ENCODE measurements around the gene CBLC. TPM values are rescaled to one million over a fixed set of nuclear protein-coding genes. Genes with fewer than 3 reads are reported as not detected.
"Not testable (repeated sequence)": the region's sequence is repeated elsewhere in the genome, so short reads cannot be mapped to it uniquely, and the experiment has no call there.

CBLC gene
- total and polyA plus RNA-seq, 2 of the 4 experiments (the other 2 are of a cell fraction): not detected

- H2BK5ac ChIP-seq (ENCODE audit: low read depth, low read length, poor library complexity, severe bottlenecking); H3K4me1 ChIP-seq (ENCODE audit: control insufficient read depth, insufficient read depth, low read length); H2BK15ac ChIP-seq (ENCODE audit: low read depth, low read length); H2AK5ac ChIP-seq (ENCODE audit: low read depth, low read length); H3K27ac ChIP-seq (ENCODE audit: insufficient read depth, low read length); H2BK120ac ChIP-seq (ENCODE audit: low read depth, low read length); H3K4me2 ChIP-seq (ENCODE audit: low read depth, low read length); CTCF ChIA-PET; H2AK9ac ChIP-seq (replicated peaks; ENCODE audit: low read depth, low read length, poor library complexity); H3K36me3 ChIP-seq (ENCODE audit: control insufficient read depth, insufficient read depth, low read length); H3K18ac ChIP-seq (ENCODE audit: low read depth, low read length); dilution Hi-C loops (cut with HindIII; ENCODE audit: low sequenced_read_pairs, unreplicated experiment); H3K23ac ChIP-seq (ENCODE audit: low read depth, low read length); H3K14ac ChIP-seq (replicated peaks; ENCODE audit: low read depth, low read length); H3K4ac ChIP-seq (ENCODE audit: low read depth, low read length); H3K4me3 ChIP-seq (ENCODE audit: insufficient read depth, low read depth, low read length); in situ Hi-C loops (cut with MboI; ENCODE audit: low sequenced_read_pairs); BruUV-seq (replicated peaks); H3K9me1 ChIP-seq (ENCODE audit: insufficient read depth, low read length); H3K9ac ChIP-seq (ENCODE audit: low read depth, low read length); H4K8ac ChIP-seq (ENCODE audit: low read depth in 2 of 2, low read length in 2 of 2); H4K20me1 ChIP-seq (ENCODE audit: insufficient read depth, low read length); H3K9me3 ChIP-seq (ENCODE audit: control insufficient read depth, insufficient read depth, low read length); H2AFZ ChIP-seq (replicated peaks; ENCODE audit: low read length, poor library complexity); H4K5ac ChIP-seq (ENCODE audit: low read depth, low read length); H2BK20ac ChIP-seq (ENCODE audit: low read depth, low read length); H4K91ac ChIP-seq (ENCODE audit: insufficient read depth, low read depth, low read length); POLR2A ChIA-PET (ENCODE audit: unreplicated experiment); H3K79me1 ChIP-seq (ENCODE audit: low read depth in 1 of 2, low read length in 2 of 2); H3K56ac ChIP-seq (ENCODE audit: extremely low read depth, insufficient read depth, low read length): not testable (repeated sequence)
- peaks cover 14% of the 10 kb centered on the region for H3K27me3 ChIP-seq (ENCODE audit: control insufficient read depth, insufficient read depth, low read length)
- no CpG with 5 or more reads among the region's 6 CpGs for WGBS, 2 experiments (ENCODE audit: extremely low coverage in 2 of 2, insufficient read length in 1 of 2)
- intact Hi-C loops (cut with micrococcal nuclease): loop anchor here (1.0 kb wide), 1 partner anchor 20 kb away; no protein-coding TSS in a partner anchor
- DNase-seq (peak; percentile 31), ATAC-seq (ENCODE audit: low read depth) (peak; percentile 48)
These were observed 55.2 kb downstream of the CBLC start for GRCh38 chr19:44832875-44833274.

GRCh38 chr19:44834399-44834798, 56.7 kb downstream of the CBLC start:
- H4K5ac ChIP-seq (ENCODE audit: low read depth, low read length); H3K4me2 ChIP-seq (ENCODE audit: low read depth, low read length); H2BK120ac ChIP-seq (ENCODE audit: low read depth, low read length); dilution Hi-C loops (cut with HindIII; ENCODE audit: low sequenced_read_pairs, unreplicated experiment); H4K8ac ChIP-seq (ENCODE audit: low read depth in 2 of 2, low read length in 2 of 2); H3K14ac ChIP-seq (replicated peaks; ENCODE audit: low read depth, low read length); H2BK20ac ChIP-seq (ENCODE audit: low read depth, low read length); H2BK15ac ChIP-seq (ENCODE audit: low read depth, low read length); H2AK5ac ChIP-seq (ENCODE audit: low read depth, low read length); H3K4me3 ChIP-seq (ENCODE audit: insufficient read depth, low read depth, low read length); H4K20me1 ChIP-seq (ENCODE audit: insufficient read depth, low read length); in situ Hi-C loops (cut with MboI; ENCODE audit: low sequenced_read_pairs); H3K56ac ChIP-seq (ENCODE audit: extremely low read depth, insufficient read depth, low read length); POLR2A ChIA-PET (ENCODE audit: unreplicated experiment); H3K9me3 ChIP-seq (ENCODE audit: control insufficient read depth, insufficient read depth, low read length); H3K27ac ChIP-seq (ENCODE audit: insufficient read depth, low read length); H3K36me3 ChIP-seq (ENCODE audit: control insufficient read depth, insufficient read depth, low read length); BruUV-seq (replicated peaks); H2BK5ac ChIP-seq (ENCODE audit: low read depth, low read length, poor library complexity, severe bottlenecking); intact Hi-C loops (cut with micrococcal nuclease); H3K23ac ChIP-seq (ENCODE audit: low read depth, low read length); ATAC-seq (ENCODE audit: low read depth); H4K91ac ChIP-seq (ENCODE audit: insufficient read depth, low read depth, low read length); H2AFZ ChIP-seq (replicated peaks; ENCODE audit: low read length, poor library complexity); H3K4ac ChIP-seq (ENCODE audit: low read depth, low read length); DNase-seq; H3K9ac ChIP-seq (ENCODE audit: low read depth, low read length); H3K18ac ChIP-seq (ENCODE audit: low read depth, low read length); H2AK9ac ChIP-seq (replicated peaks; ENCODE audit: low read depth, low read length, poor library complexity); H3K79me1 ChIP-seq (ENCODE audit: low read depth in 1 of 2, low read length in 2 of 2); H3K9me1 ChIP-seq (ENCODE audit: insufficient read depth, low read length); H3K4me1 ChIP-seq (ENCODE audit: control insufficient read depth, insufficient read depth, low read length): not testable (repeated sequence)
- peaks cover 17% of the 10 kb centered on the region for H3K27me3 ChIP-seq (ENCODE audit: control insufficient read depth, insufficient read depth, low read length)
- WGBS, 2 experiments (ENCODE audit: extremely low coverage in 2 of 2, insufficient read length in 1 of 2): no CpG with 5 or more reads among the region's 8 CpGs
- CTCF ChIA-PET: interaction anchor here (0.8 kb wide), 1 partner anchor 12 kb away, joined by 3 read pairs; the partner anchor contains the start of gene NECTIN2

All from IMR-90 (cell line).